Uterus (tissue), 4 donors: ENCODE data around the gene KLHL40. TPM values are rescaled to one million over a fixed set of nuclear protein-coding genes. Genes with fewer than 3 reads are reported as not detected.

Experiments used
- DNase-seq, 2 donors: peaks; one replicate each; pipeline ENCODE4 v3.0.0-alpha.2; 2019 to 2020
- H3K27ac ChIP-seq, 2 donors: fragments of 200-600 bp; sonication (generic); 1 replicate in 1 of 2; 2 replicates in 1 of 2; pipeline ENCODE4 v1.5.1; 2016 to 2018
- H3K27me3 ChIP-seq, 2 donors: fragments of 200-600 bp; sonication (generic); one replicate each; pipeline ENCODE4 v1.5.1; 2018 to 2019; ENCODE audit warnings: control low read depth in 1 of 2
- H3K36me3 ChIP-seq, 2 donors: fragments of 200-600 bp; sonication (generic); one replicate each; pipeline ENCODE4 v1.5.1; 2019; ENCODE audit warnings: control low read depth in 1 of 2
- H3K4me1 ChIP-seq, 2 donors: fragments of 200-600 bp; sonication (generic); one replicate each; pipeline ENCODE4 v1.5.1; 2018 to 2019; ENCODE audit warnings: control low read depth in 1 of 2
- H3K4me3 ChIP-seq, 2 donors: fragments of 200-600 bp; sonication (generic); 1 replicate in 1 of 2; 2 replicates in 1 of 2; pipeline ENCODE4 v1.5.1; 2018 to 2019; ENCODE audit warnings: mild to moderate bottlenecking in 1 of 2
- H3K9me3 ChIP-seq, 2 donors: fragments of 200-600 bp; sonication (generic); one replicate each; pipeline ENCODE4 v1.5.1; 2019; ENCODE audit warnings: control low read depth in 1 of 2
- POLR2A ChIP-seq, 2 donors: fragments of 450-650 bp; IDR thresholded peaks; one replicate each; pipeline ENCODE4 v1.6.1; 2016; ENCODE audit warnings: antibody characterized with exemption in 2 of 2, mild to moderate bottlenecking in 1 of 2, moderate library complexity in 1 of 2
- intact Hi-C: fragments of 100-400 bp; cut with DNase I; formaldehyde crosslinking; loops from one replicate; pipeline ENCODE4 v1.15.1; 2023; ENCODE audit warnings: low total_unique reads
- total RNA-seq, 4 donors: library from RNA; depleted of rRNA in 3 of 4; stranded (reverse); fragments of >200 nt in 3 of 4; gene quantifications; one replicate each; pipeline versions ENCODE4 v1.1.0 to v1.2.4, GENCODE V29; 2014 to 2023
- TF ChIP-seq, protein P1 (sequence below), 4 experiments: fragments of 200-600 bp in 2 of 4; fragments of 450-650 bp in 2 of 4; sonication (generic) in 2 of 4; IDR thresholded peaks; one replicate each; pipeline ENCODE4 v1.5.1; 2016 to 2019; ENCODE audit warnings: antibody characterized with exemption in 4 of 4, mild to moderate bottlenecking in 2 of 4, moderate library complexity in 1 of 4
- donor health status: DM: yes; HTN: yes; CAD: no.

Gene KLHL40
- total RNA-seq, 4 donors from 2014 or later = not detected

DNA sequence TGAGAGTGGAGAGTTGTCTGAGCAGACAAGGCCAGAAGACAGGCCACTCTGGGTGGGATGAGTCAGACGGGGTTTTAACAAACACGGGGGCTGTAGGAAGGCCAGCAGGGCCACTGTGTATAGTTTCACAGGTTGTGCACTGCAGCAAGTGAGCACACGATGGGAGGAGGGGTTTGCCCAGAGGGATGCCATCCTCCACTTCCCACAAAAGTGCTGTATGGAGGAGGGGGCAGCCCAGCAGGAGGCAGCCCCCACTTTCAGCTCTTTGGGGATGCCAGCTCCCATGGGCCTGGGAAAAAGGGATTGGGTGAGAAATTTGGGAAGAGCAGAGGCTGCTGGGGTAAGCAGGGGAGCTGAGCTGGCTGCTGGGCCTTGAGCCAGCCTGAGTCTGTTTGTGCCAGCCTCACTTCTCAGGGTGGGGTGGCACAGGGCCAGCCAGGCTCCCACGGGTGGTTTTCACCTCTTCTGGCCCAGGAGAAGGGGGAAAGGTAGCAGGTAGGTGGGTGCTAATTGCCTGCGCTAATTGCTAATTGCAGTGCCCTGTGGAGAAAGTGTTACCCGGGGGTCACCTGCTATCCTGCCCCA, 25.1 kb upstream of the KLHL40 start:
- Histone ChIP-seq H3K27me3 (no peaks in the 10 kb centered on the region), H3K36me3 (no peaks in the 10 kb centered on the region), H3K4me3 (no peak overlapping the region), H3K4me1 (peaks cover 0 to 8% of the 10 kb centered on the region in 2 donors), H3K27ac (peak overlapping the region in 1 of 2 donors; percentile 11), H3K9me3 (no peaks in the 10 kb centered on the region)
- TF ChIP-seq, protein P1, sequence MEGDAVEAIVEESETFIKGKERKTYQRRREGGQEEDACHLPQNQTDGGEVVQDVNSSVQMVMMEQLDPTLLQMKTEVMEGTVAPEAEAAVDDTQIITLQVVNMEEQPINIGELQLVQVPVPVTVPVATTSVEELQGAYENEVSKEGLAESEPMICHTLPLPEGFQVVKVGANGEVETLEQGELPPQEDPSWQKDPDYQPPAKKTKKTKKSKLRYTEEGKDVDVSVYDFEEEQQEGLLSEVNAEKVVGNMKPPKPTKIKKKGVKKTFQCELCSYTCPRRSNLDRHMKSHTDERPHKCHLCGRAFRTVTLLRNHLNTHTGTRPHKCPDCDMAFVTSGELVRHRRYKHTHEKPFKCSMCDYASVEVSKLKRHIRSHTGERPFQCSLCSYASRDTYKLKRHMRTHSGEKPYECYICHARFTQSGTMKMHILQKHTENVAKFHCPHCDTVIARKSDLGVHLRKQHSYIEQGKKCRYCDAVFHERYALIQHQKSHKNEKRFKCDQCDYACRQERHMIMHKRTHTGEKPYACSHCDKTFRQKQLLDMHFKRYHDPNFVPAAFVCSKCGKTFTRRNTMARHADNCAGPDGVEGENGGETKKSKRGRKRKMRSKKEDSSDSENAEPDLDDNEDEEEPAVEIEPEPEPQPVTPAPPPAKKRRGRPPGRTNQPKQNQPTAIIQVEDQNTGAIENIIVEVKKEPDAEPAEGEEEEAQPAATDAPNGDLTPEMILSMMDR (IDR thresholded peaks at IDR 0.05) = no peak
- TF ChIP-seq POLR2A (IDR thresholded peaks at IDR 0.05) = no peak
- intact Hi-C loops = no loop called here
- no peak for DNase-seq

DNA sequence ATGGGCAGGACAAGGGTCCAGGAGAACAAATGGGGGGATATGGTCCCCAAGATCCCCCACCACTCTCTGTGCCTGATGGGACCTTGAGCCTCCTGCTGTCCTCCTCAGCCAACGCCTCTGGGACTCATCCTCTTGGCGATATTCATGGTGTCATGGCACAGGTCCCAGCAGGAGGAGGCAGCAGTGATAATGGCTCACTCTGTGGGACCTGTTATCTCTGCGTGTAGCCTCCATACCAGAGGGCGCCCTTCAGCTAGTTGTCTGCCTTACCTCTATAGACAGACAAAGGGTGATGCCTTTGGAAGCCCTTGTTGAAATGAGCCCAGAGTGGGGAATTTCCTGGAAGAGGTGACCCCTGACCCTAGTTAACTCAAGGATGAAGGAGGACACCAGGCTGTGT, 24.4 kb upstream of the KLHL40 start:
- peaks cover 0 to 4% of the 10 kb centered on the region in 2 donors for H3K4me1 ChIP-seq
- H3K36me3 ChIP-seq = no peaks in the 10 kb centered on the region
- TF ChIP-seq POLR2A (IDR thresholded peaks at IDR 0.05) = no peak
- TF ChIP-seq, protein P1 (IDR thresholded peaks at IDR 0.05) = no peak
- DNase-seq = no peak
- intact Hi-C loops = no loop called here
- H3K4me3 ChIP-seq = no peak overlapping the region
- no peak overlapping the region for H3K27ac ChIP-seq
- no peaks in the 10 kb centered on the region for H3K27me3 ChIP-seq
- no peaks in the 10 kb centered on the region for H3K9me3 ChIP-seq

DNA sequence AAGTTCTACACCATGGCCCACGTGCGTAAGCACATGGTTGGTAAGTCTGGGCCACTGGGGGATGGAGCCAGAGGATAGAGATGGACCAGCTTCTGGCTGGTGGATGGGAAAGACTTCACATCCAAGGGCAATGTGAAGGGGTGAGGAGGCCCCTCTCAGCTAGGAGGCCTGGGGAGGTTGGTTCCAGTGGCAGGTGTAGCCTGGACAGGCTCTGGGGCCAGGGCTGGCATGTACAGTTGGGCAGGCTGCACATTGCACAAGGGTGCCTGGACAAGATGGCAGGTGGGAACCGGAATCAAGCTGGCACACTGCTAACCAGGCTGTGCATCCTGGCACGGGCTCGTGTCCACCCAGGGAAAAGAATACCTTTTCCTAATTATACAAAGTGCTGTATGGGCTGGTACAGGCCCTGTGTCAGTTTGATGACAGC, 23.7 kb upstream of the KLHL40 start:
- H3K9me3 ChIP-seq = no peaks in the 10 kb centered on the region
- DNase-seq = no peak
- intact Hi-C loops = no loop called here
- peaks cover 0 to 3% of the 10 kb centered on the region in 2 donors for H3K4me1 ChIP-seq
- no peaks in the 10 kb centered on the region for H3K27me3 ChIP-seq
- TF ChIP-seq POLR2A (IDR thresholded peaks at IDR 0.05) = no peak
- TF ChIP-seq, protein P1 (IDR thresholded peaks at IDR 0.05) = no peak
- no peak overlapping the region for H3K4me3 ChIP-seq
- H3K27ac ChIP-seq = no peak overlapping the region
- H3K36me3 ChIP-seq = no peaks in the 10 kb centered on the region

DNA sequence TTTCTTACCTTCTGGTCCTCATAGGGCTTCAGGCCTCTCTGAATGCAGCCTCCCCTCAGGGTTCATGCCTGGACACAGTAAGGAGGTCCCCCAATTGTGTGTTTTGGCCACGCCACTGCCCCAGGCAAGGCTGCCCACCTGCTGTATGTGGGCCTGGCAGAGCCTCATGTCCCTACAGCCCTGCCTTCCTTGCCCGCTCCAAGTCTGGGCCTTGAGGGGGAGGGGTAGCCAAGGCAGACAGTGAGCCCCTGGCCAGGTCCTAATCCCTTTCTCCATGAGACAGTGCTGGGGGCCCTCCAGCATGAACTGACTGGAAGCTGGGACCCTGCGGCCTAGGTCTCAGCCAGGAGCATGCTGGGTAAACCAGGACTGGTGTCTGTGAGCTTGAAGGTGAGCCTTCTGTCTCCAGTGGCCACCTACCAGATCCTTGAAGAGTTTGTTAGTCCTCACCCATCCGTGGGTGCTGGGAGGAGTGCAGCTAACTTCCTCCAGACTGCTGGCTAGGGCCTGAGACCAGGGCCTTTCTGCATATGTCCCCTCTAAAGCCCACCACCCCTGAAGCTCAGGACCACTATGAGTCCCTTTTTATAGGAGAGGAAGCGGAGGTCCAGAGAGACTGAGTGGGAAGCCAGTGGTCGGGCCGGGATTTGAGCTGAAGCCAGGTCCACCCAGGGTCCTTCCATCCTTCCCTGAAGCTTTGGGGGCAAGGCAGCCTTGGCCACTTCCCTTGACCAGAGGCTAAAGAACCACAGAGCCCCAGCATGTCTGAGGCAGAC, 23.1 kb upstream of the KLHL40 start:
- no peaks in the 10 kb centered on the region for H3K36me3 ChIP-seq
- no peak for TF ChIP-seq POLR2A (IDR thresholded peaks at IDR 0.05)
- TF ChIP-seq, protein P1 (IDR thresholded peaks at IDR 0.05) = no peak
- no peaks in the 10 kb centered on the region for H3K9me3 ChIP-seq
- H3K27ac ChIP-seq = no peak overlapping the region
- intact Hi-C loops = no loop called here
- H3K4me3 ChIP-seq = no peak overlapping the region
- peaks cover 0 to 4% of the 10 kb centered on the region in 2 donors for H3K4me1 ChIP-seq
- no peaks in the 10 kb centered on the region for H3K27me3 ChIP-seq
- DNase-seq = no peak

DNA sequence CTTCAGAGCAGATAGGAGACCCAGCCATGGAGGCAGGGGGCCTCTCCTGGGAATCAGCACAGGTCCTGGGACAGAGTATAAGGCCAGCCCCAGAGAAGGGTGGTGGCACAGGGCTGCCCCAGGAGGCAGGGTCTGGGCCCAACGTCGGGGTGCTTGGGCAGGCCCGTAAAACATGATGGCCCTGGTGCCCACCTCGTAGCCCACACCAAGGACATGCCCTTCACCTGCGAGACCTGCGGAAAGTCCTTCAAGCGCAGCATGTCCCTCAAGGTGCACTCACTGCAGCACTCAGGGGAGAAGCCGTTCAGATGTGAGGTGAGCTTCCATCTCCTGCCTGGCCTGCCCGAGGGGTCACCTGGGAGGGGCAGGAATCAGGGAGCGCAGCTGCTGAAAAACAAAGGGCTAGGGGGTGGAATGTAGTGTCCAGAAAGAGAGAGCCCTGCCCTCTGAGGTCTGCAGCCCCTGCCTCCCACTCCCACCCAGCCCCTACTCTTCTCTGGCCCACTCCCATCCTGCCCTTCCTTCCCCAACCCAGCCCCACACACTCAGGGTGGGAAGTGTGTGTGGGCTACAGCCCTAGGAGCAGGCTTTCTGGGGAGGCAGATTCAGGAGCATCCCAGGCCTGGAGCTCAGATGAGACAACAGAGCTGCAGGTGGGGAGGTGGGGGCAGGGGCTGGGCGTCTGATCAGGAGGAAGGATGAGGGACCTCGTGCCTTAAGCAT, 22.4 kb upstream of the KLHL40 start:
- Histone ChIP-seq H3K27ac (no peak overlapping the region), H3K36me3 (no peaks in the 10 kb centered on the region), H3K4me1 (peaks cover 0 to 4% of the 10 kb centered on the region in 2 donors), H3K4me3 (no peak overlapping the region), H3K27me3 (no peaks in the 10 kb centered on the region), H3K9me3 (no peaks in the 10 kb centered on the region)
- TF ChIP-seq POLR2A (IDR thresholded peaks at IDR 0.05) = no peak
- TF ChIP-seq, protein P1 (IDR thresholded peaks at IDR 0.05) = no peak
- DNase-seq = no peak
- intact Hi-C loops = no loop called here
